AG09309 (cell line): ENCODE measurements around the gene PCDHA13.

ENCODE experiments used
- DNase-seq: peaks from one replicate; pipeline ENCODE4 v3.0.0-alpha.2; 2010; ENCODE audit warnings: low read depth
- H3K4me3 ChIP-seq: 2 replicates; pipeline ENCODE4 v1.5.1; 2011; ENCODE audit warnings: mild to moderate bottlenecking, low read depth, low read length, moderate library complexity; ENCODE audit not compliant: control insufficient read depth
- CTCF ChIP-seq: IDR thresholded peaks from 2 replicates; pipeline ENCODE4 v1.5.1; 2011; ENCODE audit warnings: mild to moderate bottlenecking, low read depth, low read length, inconsistent platforms; ENCODE audit not compliant: insufficient read depth, control insufficient read depth; ENCODE audit errors: missing control alignments

The PCDHA13 gene

DNA sequence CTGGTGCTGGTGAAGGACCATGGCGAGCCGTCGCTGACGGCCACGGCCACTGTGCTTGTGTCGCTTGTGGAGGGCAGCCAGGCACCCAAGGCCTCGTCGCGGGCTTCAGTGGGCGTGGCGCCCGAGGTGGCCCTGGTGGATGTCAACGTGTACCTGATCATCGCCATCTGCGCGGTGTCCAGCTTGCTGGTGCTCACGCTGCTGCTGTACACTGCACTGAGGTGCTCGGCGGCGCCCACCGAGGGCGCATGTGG is 24.0 kb upstream of the PCDHA13 start:
- no peak for TF ChIP-seq CTCF
- H3K4me3 ChIP-seq: no peak overlapping the region
- DNase-seq: no peak

- no peak overlapping the region for H3K4me3 ChIP-seq
- DNase-seq: no peak
- no peak for TF ChIP-seq CTCF
Measured at GRCh38 chr5:140862441-140863295, 19.3 kb upstream of the PCDHA13 start.

DNA sequence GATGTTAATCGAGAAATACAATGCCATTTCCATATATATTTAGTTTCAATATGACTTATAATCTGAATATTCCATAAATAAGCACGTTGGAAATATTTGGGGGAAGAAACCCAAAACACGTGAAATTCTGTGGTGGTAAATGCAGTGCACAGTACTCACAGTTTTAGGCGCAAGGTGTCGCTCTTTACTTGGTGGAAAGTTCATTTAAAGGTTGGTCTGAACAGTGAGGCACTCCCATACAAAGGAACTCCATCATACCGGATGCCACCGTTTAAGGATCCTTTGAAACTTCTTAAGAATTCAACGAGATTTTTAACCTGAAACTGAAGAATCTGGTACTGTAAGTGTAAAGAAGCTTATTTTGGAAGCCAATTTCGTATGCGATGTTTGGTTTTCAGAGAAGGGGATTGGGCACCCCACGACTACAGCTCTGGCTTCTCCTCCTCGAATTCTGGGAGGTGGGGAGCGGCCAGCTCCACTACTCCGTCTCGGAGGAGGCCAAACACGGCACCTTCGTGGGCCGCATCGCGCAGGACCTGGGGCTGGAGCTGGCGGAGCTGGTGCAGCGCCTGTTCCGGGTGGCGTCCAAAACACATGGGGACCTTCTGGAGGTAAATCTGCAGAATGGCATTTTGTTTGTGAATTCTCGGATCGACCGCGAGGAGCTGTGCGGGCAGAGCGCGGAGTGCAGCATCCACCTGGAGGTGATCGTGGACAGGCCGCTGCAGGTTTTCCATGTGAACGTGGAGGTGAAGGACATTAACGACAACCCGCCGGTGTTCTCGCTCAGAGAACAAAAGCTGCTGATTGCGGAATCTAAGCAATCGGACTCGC is 13.0 kb upstream of the PCDHA13 start, which contains the start of gene PCDHA11:
Gene PCDHA11 (plus strand): TSS at position 237 of the 834 bp plus-strand sequence. CDS start 147 bp downstream, at position 384.
- DNase-seq: no peak
- H3K4me3 ChIP-seq: no peak within 1 kb of the TSS
- peak; percentile 9 for TF ChIP-seq CTCF

DNA sequence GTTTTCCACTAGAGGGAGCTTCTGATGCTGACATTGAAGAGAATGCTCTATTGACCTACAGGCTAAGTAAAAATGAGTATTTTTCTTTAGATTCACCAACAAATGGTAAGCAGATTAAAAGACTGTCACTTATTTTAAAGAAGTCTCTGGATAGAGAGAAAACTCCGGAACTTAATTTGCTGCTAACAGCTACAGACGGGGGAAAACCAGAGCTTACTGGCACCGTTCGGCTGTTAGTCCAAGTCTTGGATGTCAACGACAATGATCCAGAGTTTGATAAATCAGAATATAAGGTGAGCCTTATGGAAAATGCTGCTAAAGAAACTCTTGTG is 12.4 kb upstream of the PCDHA13 start:
- H3K4me3 ChIP-seq: no peak overlapping the region
- no peak for DNase-seq
- peak; percentile 35 for TF ChIP-seq CTCF

- no peak for DNase-seq
Measured at GRCh38 chr5:140870221-140871201, 11.4 kb upstream of the PCDHA13 start.

More at GRCh38 chr5:140870221-140871201, 11.4 kb upstream of the PCDHA13 start:
- H3K4me3 ChIP-seq: no peak overlapping the region
- TF ChIP-seq CTCF: no peak
